SKM-1 treated with dmso at 0.1 percent for 144 hours (cell line): ENCODE results near the gene DCAF6.
"Not testable (repeated sequence)": the region's sequence is repeated elsewhere in the genome, so short reads cannot be mapped to it uniquely, and the experiment has no call there.

Experiments used
- DNase-seq: peaks from one replicate; lab custom pipeline; 2025; ENCODE audit not compliant: unreplicated experiment; lab: John Stamatoyannopoulos, UW

Gene DCAF6

DNA sequence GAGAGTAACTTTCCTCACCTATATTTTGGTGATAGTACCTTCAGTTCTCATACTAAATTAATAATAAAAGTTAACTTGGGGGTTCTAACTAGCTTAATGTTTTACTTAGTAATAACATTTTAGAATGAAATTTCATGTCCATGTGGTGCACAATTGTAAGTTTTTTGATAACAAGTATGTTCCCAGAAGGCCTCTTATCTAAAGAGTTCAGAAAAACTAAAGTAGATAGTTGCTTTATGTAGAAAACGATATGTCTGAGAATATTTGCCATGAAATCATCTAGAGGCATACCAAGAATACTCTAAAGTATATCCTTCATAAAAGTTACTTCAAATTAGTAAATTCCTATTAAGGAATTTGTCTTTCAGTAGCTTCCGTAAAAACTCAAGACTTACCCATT is 12.4 kb upstream of the DCAF6 start:
- no peak for DNase-seq

DNA sequence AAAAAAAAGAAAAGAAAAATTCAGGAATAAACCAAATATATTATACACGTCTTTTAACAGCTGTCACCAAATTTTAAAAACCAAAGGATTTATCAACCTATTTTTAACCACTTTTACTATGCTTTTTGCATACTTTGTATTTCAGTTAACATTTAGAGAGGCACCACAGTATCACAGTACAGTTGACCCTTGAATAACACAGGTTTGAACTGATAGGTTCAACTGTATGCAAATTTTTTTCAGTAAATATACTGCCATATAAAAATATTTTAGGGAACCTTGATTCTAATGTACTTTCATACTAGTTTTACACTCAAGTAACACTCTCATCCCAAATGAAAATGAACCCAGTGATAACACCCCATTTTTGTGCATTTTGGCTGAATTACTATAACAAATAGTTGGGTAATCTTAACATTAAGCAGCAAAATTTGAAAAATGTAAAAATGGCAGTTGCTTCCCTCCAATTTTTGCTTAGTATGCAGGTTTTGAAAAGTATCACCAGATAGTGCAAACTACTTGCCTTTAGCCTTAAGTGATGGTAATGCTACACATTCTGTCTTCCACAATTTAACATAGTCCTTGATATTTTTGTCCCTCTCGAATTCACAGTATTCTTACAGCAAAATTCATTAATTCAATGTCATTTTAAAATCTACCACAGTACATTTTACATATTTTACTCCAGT is 11.8 kb upstream of the DCAF6 start:
- DNase-seq: no peak

DNA sequence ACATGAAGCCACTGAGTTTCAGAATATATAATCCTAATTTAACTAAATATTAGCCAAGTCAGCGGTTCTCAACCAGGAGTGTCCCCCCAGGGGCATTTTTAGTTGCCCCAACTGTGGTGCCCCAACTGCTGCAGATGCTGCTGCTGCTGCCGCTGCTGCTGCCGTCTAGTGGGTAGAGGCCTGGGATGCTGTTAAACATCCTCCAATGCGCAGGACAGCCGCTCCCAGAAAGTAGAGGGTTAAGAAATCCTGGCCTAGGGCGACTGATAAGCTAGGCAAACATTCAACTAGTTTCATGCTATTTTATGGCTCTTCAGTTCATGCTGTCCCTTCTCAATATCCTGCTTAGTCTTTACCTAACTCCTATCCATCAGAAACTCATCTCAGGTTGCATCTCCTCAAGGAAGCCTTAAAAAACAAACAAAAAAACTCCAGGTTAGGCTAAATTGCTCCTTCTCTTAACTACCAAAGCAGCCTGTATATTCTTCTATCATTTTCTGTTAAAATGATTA is 9.9 kb upstream of the DCAF6 start:
- DNase-seq: no peak

DNA sequence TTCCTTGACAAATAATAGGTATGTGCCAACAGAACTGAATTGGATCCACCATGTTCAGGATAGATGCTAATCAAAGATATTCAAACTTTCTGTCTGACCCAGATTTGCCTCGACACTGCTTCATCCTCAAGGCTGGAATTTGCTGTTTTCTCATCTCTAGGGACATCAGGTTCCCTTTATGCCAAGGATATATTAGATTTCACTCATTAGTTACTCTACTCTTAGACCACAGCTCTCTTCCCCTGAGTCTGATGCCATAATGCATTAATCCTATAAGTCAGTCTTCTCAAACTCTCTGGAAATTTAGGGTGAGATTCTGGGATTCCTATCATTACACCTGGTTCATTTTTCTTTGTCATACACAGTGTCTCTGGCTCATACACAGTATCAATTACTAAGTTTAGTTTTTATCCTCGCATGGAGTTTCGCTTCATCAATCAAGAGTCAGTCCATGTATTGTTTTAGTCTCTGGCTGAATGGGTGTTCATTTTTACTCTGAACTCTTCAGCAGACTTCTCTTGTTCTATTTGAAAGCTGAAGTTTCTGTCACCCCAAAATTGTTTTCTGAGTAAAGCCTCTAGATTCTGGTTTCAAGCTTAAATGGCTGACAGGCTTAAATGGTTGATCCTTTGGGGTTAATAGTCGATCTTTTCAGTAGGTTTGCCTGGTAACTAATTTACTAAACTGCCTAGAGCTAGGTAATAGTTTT is 9.3 kb upstream of the DCAF6 start:
- DNase-seq: no peak

DNA sequence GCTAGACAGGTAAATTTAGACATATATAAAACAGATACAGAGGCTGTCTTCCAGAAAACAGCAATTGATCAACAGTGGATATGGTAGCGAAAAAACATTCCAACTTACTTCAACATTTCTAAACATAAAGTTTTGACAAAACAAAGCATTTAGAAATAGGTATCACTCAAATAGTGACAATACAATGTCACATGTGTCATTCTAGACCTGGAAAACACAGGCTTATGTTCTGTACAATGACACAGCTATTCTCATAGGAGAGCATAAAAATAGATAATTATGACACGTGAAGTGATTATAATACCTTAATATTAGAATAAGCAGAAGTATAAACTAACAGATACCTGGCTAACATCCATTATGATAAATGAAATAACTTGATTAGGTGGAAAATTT is 8.0 kb upstream of the DCAF6 start:
- DNase-seq: no peak

DNA sequence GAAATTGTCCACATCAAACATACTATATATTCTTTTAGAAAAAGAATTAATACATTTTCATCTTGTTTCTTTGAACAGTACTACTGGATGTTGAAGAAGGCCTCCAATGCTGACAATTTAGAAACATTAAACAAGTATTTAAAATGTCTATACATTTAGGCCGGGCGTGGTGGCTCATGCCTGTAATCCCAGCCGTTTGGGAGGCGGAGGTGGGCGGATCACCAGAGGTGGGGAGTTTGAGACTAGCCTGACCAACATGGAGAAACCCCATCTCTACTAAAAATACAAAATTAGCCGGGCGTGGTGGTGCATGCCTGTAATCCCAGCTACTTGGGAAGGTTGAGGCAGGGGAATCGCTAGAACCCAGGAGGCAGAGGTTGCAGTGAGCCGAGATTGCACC is 7.6 kb upstream of the DCAF6 start:
- DNase-seq: not testable (repeated sequence)

DNA sequence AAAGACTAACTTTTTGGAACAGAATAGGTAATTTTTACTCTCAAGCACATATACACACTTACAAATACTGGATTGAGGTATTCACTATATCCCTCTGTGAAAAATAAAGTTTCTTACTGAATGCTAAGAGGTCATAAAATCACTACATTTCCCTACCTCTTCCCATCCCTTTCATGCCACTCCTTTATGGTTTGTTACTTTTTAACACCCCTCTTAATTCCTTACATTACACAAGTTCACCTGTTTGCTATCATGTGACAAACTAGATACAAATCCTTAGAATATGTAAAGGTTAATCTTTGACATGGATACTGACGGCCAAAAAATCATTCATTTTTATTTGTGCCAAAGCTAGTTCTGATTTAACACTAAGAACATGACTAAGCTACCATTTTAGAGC is 6.8 kb upstream of the DCAF6 start:
- DNase-seq: no peak

DNA sequence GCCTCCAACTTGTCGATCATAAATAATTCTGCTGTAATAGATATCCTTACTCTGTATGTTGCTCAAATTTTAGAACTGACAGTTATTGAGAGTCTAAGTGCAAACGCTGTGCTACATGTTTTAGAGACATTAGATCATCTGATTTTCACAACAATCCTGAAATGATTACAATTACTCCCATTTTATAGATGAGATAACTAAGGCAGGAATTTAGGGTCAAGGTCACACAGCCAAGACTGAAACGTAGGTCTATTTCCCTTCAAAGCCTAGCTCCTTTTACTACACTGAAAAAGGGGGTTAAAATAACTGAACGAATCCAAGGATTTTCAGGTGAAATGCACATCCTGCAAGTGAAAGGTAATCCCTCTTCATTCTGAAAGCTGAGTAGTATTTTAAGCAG is 2.7 kb upstream of the DCAF6 start:
- DNase-seq: no peak

DNA sequence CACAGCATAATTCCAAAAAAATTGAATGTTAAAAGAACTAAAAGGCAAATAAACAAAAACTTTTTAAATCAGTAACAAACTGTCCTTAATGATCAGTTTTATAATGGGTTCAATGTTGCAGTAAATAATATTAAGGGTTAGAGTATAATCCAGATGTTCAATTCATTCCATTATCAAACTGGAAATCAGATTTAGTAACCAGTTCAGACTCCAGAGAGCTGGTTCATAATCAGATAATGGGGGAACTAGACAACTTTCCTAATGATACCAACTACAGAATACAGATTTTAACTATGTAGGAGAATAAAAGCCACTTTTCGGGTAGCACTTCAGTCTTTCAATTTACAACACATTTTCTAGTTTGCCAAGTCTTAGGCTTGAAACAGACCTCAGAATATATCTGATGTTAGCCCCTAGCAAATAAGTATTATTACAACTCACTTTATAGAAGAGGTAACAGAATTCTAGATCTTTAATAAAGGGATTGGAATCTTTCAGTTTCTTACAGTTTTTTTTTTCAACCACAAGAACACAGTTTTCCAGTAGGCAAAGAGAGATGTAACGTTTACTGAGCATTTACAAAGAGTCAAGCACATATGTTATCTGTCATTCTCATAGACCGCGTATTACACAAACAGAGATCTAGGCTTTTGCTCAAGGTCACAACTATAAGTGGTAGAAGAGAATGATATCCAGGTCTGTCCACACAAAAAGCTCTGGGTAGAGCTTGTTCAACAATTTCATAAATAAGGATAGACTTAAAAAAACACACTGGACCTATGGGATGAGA is 1.9 kb upstream of the DCAF6 start:
- DNase-seq: peak; percentile 76

DNA sequence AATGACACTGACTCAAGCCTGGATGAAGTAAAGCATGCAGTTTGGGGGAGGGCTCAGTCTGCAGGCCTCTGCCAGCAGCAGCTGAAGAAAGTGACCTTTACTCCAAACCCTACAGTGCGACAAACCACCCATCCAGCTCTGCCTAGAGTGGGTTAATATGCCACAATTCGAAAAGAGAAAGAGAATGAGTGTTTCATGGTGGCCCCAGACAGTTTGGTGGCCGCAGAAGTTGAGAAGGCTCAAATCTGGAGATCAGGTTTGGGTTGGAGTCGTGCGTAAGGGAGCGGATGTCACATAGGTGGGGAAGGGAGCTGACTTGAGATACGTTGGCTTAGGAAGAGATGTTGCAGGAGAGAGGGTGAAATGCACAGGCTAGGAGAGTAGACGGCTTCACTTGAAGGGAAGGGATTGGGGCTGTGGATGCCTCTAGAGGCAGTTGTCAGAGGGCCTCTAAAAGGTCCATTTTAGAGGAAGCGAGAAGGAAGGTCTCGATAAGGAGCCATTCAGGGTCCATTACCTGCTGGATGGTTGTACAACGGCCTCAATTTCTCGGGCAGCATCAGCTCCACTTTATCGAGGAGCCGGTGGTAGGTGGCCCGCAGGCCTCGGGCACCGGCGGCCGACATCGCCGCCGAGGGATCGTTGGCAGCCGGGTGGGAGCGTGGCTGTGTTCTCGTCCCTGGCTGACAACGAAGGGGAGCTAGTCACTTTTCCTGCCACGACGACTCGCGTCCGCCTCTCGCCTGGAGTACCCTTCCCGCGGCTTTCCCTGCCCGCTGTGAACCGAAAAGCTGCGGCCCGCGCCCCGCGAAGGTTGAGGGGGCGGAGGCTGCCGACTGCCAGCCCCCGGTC is 1.0 kb upstream of the DCAF6 start:
- peak; percentile 76 for DNase-seq

DNA sequence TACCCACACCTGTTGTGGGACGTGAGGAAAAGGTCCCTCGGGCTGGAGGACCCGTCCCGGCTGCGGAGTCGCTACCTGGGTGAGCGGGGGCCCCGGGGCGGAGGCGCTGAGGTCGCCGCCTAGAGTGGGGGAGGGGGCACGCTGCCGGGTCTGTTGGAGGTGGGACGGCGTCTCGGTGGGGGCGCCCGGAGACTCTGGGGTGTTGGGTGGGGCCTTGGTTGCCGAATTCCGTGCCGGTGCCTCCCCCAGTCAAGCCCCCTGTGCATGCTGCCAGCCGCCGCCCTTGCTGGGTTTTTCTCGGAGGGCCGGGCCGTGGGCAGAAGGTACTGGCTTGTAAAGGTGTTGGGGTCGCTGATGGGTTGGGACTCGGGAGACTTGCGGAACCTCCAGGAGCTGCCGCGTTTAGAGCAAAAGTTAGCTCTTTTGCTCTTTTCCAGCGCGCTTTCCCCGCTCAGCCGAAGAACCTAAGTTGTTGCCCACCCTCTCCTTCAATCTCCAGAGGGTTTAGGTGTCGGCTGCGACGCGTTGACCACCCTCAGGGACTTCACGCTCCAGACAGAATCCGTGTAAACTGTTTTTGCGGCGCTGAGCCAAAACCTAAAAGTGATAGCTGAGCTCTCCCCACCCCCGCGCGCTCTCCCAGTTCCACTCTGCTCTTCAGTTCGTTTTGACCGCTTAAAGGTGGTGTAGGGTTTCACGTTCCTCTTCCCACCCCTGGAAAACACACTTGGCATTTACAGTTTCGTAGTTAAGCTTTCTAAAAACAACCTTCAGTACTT is 636 bp downstream of the DCAF6 start, which contains the start of gene MPC2:
TSS of gene MPC2 (minus strand) at position 143 of the 779 bp plus-strand sequence. CDS start 1,231 bp downstream, outside the sequence.
- DNase-seq: peak; percentile 53

DNA sequence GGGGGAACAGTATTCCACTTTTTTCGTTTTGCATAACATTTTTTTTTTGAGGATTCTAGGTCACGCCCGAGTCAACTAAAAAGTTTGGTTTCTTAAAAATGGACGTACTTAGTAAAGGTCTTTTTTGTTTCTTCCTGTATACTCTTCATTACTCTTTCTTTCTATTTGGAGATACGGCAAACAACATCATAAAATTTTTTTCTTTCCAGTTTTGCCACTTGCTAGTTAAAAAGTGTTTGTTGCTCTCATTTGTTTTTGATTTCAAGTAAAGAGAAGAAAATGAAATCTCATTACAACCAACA is 1.2 kb downstream of the DCAF6 start:
- DNase-seq: no peak

DNA sequence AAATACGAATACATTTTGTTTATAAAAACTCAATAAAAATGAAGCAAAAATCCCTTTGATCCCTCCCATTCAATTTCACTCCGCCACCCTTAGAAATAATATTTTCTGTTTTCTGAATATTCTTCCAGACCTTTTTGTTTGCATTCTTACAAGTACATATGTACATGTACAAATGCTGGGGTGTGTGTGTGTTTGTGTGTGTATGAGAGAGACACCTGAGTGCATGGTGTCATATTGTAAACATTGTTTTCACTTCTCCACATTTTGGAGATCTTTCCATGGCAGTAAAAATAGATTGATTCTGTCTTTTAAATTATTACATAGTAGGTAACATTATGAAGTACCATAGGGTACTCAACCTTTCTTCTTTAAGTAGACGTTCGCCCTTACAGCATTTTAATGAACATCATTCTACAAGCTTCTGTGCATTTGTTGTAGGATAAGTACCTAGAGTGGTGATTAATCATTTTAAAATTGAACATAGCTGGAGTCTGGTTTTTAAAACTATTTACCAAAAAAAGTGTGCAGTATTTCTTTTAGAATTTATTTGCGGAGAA is 1.7 kb downstream of the DCAF6 start:
- DNase-seq: no peak

DNA sequence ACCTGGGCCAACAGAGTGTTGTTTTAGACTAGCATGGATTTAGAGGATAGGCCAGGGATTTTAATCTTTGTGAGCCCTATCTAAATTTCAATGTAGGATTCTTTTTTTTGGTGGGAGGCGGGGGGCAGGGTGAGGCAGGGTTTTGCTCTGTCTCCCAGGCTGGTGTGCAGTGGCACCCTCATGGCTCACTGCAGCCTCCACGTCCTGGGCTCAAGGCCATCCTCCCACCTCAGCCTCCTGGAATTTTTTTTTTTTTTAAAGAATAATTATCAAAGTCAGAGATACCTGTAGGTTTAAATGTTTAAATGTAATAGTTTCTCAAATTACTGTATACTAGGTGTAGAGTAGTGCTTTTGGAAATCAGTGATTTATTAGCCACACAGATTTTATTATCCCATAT is 3.8 kb downstream of the DCAF6 start:
- DNase-seq: no peak

DNA sequence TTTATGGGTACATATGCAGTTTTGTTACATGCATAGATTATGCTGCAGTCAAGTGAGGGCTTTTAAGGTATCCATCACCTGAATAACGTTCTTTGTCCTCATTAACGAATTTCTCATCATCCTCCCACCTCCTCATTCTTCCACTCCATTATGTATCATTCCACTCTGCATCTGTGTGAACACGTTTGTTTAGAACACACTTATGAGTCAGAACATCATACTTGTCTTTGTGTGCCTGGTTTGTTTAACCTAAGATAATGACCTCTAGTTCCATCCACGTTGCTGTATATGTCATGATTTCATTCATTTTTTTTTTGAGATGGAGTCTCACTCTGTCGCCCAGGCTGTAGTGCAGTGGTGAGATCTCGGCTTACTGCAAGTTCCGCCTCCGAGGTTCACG is 7.1 kb downstream of the DCAF6 start:
- DNase-seq: no peak

DNA sequence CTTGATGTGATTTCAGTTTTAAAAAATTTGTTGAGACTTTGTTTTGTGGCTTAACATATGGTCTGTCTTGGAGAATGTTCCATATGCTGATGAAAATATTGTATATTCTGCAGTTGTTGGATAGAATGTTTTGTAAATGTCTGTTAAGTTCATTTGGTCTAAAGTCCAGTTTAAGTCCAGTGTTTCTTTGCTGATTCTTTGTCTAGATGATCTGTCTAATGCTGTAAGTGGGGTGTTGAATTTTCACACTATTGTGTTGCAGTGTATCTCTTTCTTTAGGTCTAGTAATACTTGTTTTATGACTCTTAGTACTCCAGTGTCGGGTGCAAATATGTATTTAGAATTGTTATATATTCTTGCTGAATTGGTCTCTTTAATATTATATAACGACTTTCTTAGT is 11.2 kb downstream of the DCAF6 start:
- DNase-seq: no peak

DNA sequence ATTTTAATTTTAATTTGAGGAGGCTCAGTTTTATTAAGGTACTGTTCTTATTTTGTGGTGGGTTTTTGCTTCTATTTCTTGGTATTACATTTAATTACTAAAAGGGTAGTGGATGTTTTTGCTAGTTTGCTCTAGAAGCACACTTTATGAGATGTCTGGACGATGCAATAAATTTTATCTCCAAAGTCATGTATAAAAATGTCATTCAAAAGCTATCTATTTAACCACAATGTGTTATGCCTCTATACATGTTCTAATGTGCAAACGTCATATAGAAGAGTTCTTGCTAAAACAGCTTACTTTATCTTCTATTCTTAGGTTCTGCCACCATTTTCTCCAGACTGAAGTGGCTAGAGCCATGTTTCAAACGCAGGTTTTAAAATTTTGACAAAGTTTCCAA is 13.3 kb downstream of the DCAF6 start:
- DNase-seq: no peak

DNA sequence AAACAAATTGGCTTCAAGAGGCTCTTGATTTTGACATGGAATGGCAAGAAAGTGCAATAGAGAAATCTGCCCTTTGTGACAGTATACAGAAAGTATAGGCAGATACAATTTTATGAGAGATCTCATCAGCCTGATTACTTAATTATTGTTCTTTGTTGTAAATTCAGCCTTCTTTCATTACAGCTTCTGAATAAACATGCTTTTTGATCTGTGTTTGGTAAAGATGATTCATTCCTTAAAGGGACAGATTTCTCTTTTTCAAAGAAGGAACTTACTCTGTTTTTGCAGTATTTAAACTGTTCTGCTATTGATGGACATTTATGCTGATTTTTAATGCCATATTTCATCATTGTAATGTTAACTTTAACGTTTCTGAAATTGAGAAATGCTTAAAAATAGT is 14.1 kb downstream of the DCAF6 start:
- DNase-seq: no peak

DNA sequence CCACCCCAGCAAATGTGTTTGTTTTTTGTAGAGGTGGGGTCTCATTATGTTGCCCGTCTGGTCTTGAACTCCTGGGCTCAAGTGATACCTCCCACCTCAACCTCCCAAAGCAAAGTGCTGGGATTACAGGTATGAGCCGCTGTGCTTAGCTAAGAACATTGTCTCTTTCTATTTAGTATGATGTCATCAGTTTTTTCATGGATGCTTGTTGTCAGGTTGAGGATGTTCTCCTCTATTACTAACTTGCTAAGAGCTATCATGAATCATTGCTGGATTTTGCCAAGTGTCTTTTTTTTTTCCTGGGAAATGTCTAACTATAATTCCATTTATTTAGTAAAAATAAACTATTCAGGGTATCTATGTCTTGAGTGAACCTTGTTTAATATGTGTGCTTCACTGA is 19.4 kb downstream of the DCAF6 start:
- no peak for DNase-seq

DNA sequence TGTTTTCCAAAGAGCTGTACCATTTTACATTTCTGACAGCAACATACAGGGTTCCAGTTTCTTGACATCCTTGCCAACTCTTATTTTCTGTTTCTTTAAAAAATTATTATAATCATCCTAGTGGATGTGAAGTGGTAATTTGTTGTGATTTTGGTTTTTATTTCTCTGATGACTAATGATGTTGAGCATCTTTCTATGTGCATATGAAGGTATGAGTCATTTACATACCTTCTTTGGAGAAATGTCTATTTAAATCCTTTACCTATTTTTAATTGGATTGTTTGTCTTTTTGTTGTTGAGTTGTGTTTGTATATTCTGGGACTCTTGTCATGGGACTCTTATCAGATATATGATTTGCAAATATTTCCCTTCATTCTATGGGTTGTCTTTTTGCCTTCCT is 21.2 kb downstream of the DCAF6 start:
- no peak for DNase-seq
